HepG2 (cell line): Measurements from ENCODE around the gene CCDC88C. TPM values are rescaled to one million over a fixed set of nuclear protein-coding genes. Genes with fewer than 3 reads are reported as not detected.

Source experiments
- ATAC-seq: fragments of 200-7000 bp; cut with Tn5 transposase; 3 replicates; pipeline ENCODE4 v1.9.1; 2020; ENCODE audit warnings: mild to moderate bottlenecking, moderate library complexity
- BruUV-seq: library from RNA; stranded (reverse); fragments of 400-500 nt; replicated peaks from 2 replicates; lab custom pipeline; 2021; lab: Mats Ljungman, UMichigan
- CTCF ChIA-PET: fragments of 300-600 bp; formaldehyde crosslinking; extraction: SDS; loops from one replicate; lab custom pipeline; 2021; ENCODE audit warnings: low total read pairs, inconsistent platforms, low intra/inter-chr PET ratio; lab: Yijun Ruan, JAX
- POLR2A ChIA-PET: fragments of 350-600 bp; sonication (Branson Sonifier 250); formaldehyde crosslinking; loops from one replicate; lab custom pipeline; 2020; ENCODE audit warnings: antibody characterized with exemption, inconsistent platforms; lab: Yijun Ruan, JAX
- DNase-seq: peaks from one replicate; pipeline ENCODE4 v3.0.0-alpha.2; 2015; ENCODE audit warnings: low spot score
- FAIRE-seq: peaks from 3 replicates; lab custom pipeline; 2011; peaks lifted over from hg19 to GRCh38; lab: Jason Lieb, UNC
- H2AFZ ChIP-seq: one replicate; pipeline ENCODE4 v1.6.1; 2011; ENCODE audit warnings: low read length, inconsistent platforms
- H3K27ac ChIP-seq: fragments of 300-600 bp; 3 replicates; pipeline ENCODE4 v1.8.0; 2011; ENCODE audit warnings: mixed run types, mild to moderate bottlenecking, mixed read lengths, low read length, inconsistent platforms; ENCODE audit not compliant: insufficient read depth; ENCODE audit errors: extremely low read length
- H3K27me3 ChIP-seq, 2 experiments: fragments of 200-600 bp in 1 of 2; 2 replicates in 1 of 2; 3 replicates in 1 of 2; pipeline versions ENCODE4 v1.6.0 to v1.8.0; 2011; ENCODE audit warnings: low read length in 2 of 2, mild to moderate bottlenecking in 2 of 2, moderate library complexity in 2 of 2, inconsistent platforms in 1 of 2; ENCODE audit not compliant: insufficient read depth in 2 of 2, control insufficient read depth in 1 of 2
- H3K36me3 ChIP-seq, 2 experiments: fragments of 200-600 bp in 1 of 2; replicated peaks in 1 of 2; 2 replicates in 1 of 2; 3 replicates in 1 of 2; pipeline versions ENCODE4 v1.5.1 to v1.8.0; 2011; ENCODE audit warnings: low read length in 2 of 2, inconsistent platforms in 1 of 2; ENCODE audit not compliant: insufficient read depth in 2 of 2, control insufficient read depth in 1 of 2
- H3K4me1 ChIP-seq: 2 replicates; pipeline ENCODE4 v1.5.1; 2012; ENCODE audit warnings: low read length, inconsistent platforms; ENCODE audit not compliant: insufficient read depth
- H3K4me2 ChIP-seq: 2 replicates; pipeline ENCODE4 v1.6.0; 2011; ENCODE audit warnings: low read depth, low read length, inconsistent platforms
- H3K4me3 ChIP-seq, 3 experiments: fragments of 200-600 bp in 1 of 3; sonication (generic), shearing (Covaris generic) in 1 of 3; replicated peaks in 1 of 3; 2 replicates each; pipeline ENCODE4 v1.5.1; 2011 to 2016; ENCODE audit warnings: low read length in 3 of 3, inconsistent platforms in 2 of 3, low read depth in 2 of 3, mild to moderate bottlenecking in 2 of 3, control low read depth in 1 of 3, mixed read lengths in 1 of 3; ENCODE audit not compliant: insufficient read depth in 1 of 3
- H3K79me2 ChIP-seq: one replicate; pipeline ENCODE4 v1.6.1; 2011; ENCODE audit warnings: low read length, inconsistent platforms; ENCODE audit not compliant: insufficient read depth
- H3K9ac ChIP-seq: 2 replicates; pipeline ENCODE4 v1.6.0; 2011; ENCODE audit warnings: mild to moderate bottlenecking, low read depth, low read length, inconsistent platforms; ENCODE audit not compliant: insufficient read depth
- H3K9me3 ChIP-seq: 2 replicates; pipeline ENCODE4 v1.5.1; 2012; ENCODE audit warnings: mild to moderate bottlenecking, low read length
- H4K20me1 ChIP-seq: 2 replicates; pipeline ENCODE4 v1.6.0; 2011; ENCODE audit warnings: inconsistent platforms, mild to moderate bottlenecking, low read length, moderate library complexity; ENCODE audit not compliant: insufficient read depth
- DBP ChIP-seq: sonication (generic); formaldehyde crosslinking; IDR thresholded peaks from 2 replicates; pipeline ENCODE4 v1.4.0; 2020; ENCODE audit warnings: missing genetic modification reagents; ENCODE audit errors: not compliant biosample characterization
- ETV5 ChIP-seq: IDR thresholded peaks from 2 replicates; pipeline ENCODE4 v1.6.1; 2018; ENCODE audit warnings: missing biosample characterization, missing genetic modification reagents, inconsistent platforms, borderline replicate concordance
- JUNB ChIP-seq: sonication (generic); formaldehyde crosslinking; IDR thresholded peaks from 2 replicates; pipeline ENCODE4 v1.8.0; 2022; ENCODE audit warnings: missing genetic modification reagents, mild to moderate bottlenecking, borderline replicate concordance
- MED13 ChIP-seq: sonication (generic); formaldehyde crosslinking; IDR thresholded peaks from 2 replicates; pipeline ENCODE4 v1.5.0; 2020; ENCODE audit warnings: missing genetic modification reagents
- MNT ChIP-seq: fragments of 450-650 bp; IDR thresholded peaks from 2 replicates; pipeline ENCODE4 v1.6.1; 2016
- MTERF4 ChIP-seq: sonication (generic); formaldehyde crosslinking; IDR thresholded peaks from 2 replicates; pipeline ENCODE4 v1.8.0; 2023; ENCODE audit warnings: mild to moderate bottlenecking, missing genetic modification reagents
- RAD51 ChIP-seq: fragments of 450-650 bp; IDR thresholded peaks from 2 replicates; pipeline ENCODE4 v1.6.1; 2016; ENCODE audit warnings: borderline replicate concordance
- SMC3 ChIP-seq: IDR thresholded peaks from 2 replicates; pipeline ENCODE4 v1.6.1; 2011; ENCODE audit warnings: low read length, improper control_type of control experiment
- TCF7L2 ChIP-seq: IDR thresholded peaks from 2 replicates; pipeline ENCODE4 v1.6.1; 2011; ENCODE audit warnings: mild to moderate bottlenecking, low read depth, low read length, moderate library complexity
- TMF1 ChIP-seq: sonication (generic); formaldehyde crosslinking; IDR thresholded peaks from 2 replicates; pipeline ENCODE4 v1.8.1; 2022; ENCODE audit warnings: low read depth, missing genetic modification reagents
- ZBTB8A ChIP-seq: sonication (generic); formaldehyde crosslinking; IDR thresholded peaks from 2 replicates; pipeline ENCODE4 v1.4.0; 2020; ENCODE audit warnings: mild to moderate bottlenecking, low read depth, missing genetic modification reagents, borderline replicate concordance
- ZNF136 ChIP-seq: sonication (generic); formaldehyde crosslinking; IDR thresholded peaks from 2 replicates; pipeline ENCODE4 v1.8.1; 2022; ENCODE audit warnings: low read depth, mild to moderate bottlenecking, moderate library complexity, missing genetic modification reagents
- ZNF564 ChIP-seq: sonication (generic); formaldehyde crosslinking; IDR thresholded peaks from 2 replicates; pipeline ENCODE4 v1.8.1; 2023; ENCODE audit warnings: mild to moderate bottlenecking, missing genetic modification reagents
- ZNF567 ChIP-seq: sonication (generic); formaldehyde crosslinking; IDR thresholded peaks from 2 replicates; pipeline ENCODE4 v1.8.1; 2023; ENCODE audit warnings: mild to moderate bottlenecking, missing genetic modification reagents, borderline replicate concordance
- ZNF747 ChIP-seq: sonication (generic); formaldehyde crosslinking; IDR thresholded peaks from 2 replicates; pipeline ENCODE4 v1.8.1; 2023; ENCODE audit warnings: missing genetic modification reagents, mild to moderate bottlenecking, borderline replicate concordance
- ZNF83 ChIP-seq: sonication (generic); formaldehyde crosslinking; IDR thresholded peaks from 2 replicates; pipeline ENCODE4 v1.4.0; 2020; ENCODE audit warnings: missing genetic modification reagents, mild to moderate bottlenecking, borderline replicate concordance
- ZNF878 ChIP-seq: sonication (generic); formaldehyde crosslinking; IDR thresholded peaks from 2 replicates; pipeline ENCODE4 v1.8.1; 2023; ENCODE audit warnings: mild to moderate bottlenecking, missing genetic modification reagents, moderate library complexity
- WGBS: methylation state at CpG from one replicate; pipeline ENCODE4 v1.1.6; 2017; ENCODE audit warnings: low lambda C conversion rate; 5-methylcytosine and 5-hydroxymethylcytosine counted together
- in situ Hi-C: cut with HindIII; loops from 2 replicates; pipeline ENCODE4 v1.10.0; 2017; ENCODE audit warnings: low pct_unique_long_range_greater_than_20kb; ENCODE audit not compliant: extremely low pct_ligation_motif_present
- intact Hi-C: fragments of 100-400 bp; cut with micrococcal nuclease; formaldehyde crosslinking; loops from one replicate; pipeline ENCODE4 v1.10.0; 2022; ENCODE audit not compliant: unreplicated experiment
- polyA plus RNA-seq, 8 experiments: library from polyadenylated mRNA; depleted of rRNA in 3 of 8; stranded (reverse) in 7 of 8; unstranded in 1 of 8; fragments of >200 nt; fragmentation: Illumina TruSeq in 4 of 8; extraction: Trizol in 4 of 8; gene quantifications; 2 replicates each; pipeline versions ENCODE4 v1.2.1 to v1.2.3, GENCODE V29; 2011 to 2016; ENCODE audit warnings: low read depth in 4 of 8, missing spikeins in 1 of 8, mixed read lengths in 1 of 8; ENCODE audit not compliant: insufficient read depth in 1 of 8
- total RNA-seq, 5 experiments: library from RNA; depleted of rRNA; stranded (reverse); fragments of >200 nt; fragmentation: Illumina TruSeq; extraction: Trizol; gene quantifications; 2 replicates each; pipeline ENCODE4 v1.2.3, GENCODE V29; 2016; ENCODE audit warnings: low read depth in 1 of 5
- TF ChIP-seq, protein P1 (sequence below): IDR thresholded peaks from 2 replicates; pipeline ENCODE4 v1.6.1; 2016; ENCODE audit warnings: control low read depth
- TF ChIP-seq, protein P2 (sequence below): sonication (generic); formaldehyde crosslinking; IDR thresholded peaks from 2 replicates; pipeline ENCODE4 v1.8.1; 2023; ENCODE audit warnings: missing genetic modification reagents, inconsistent platforms, borderline replicate concordance

The CCDC88C gene
- total and polyA plus RNA-seq, 2 of the 13 experiments (the other 11 are each of a cell fraction or from before 2014, with no cell fraction given), result 3.6 to 11.7 TPM

DNA sequence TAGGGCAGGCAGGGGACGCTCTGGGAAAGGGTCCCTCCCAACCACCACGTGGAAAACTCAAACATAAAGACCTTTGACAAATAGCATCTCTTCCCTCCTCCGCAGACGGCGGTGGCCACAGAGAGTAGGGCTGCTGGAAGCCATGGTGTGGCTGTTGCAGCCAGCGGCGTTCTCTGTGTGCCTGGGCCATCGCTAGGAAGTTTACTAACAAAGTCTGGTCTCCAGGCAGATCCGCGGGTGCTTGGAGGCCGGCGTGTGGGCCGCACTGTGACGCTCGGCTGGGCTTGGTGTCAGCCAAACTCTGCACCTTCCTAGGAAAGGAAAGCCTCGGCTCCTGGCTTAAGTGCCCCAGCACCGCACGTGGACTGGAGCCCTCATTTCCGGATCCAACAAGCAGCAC is 65.6 kb downstream of the CCDC88C start:
- Histone ChIP-seq H3K27ac (no peak overlapping the region), H3K79me2 (no peaks in the 10 kb centered on the region)
- intact Hi-C loops, result no loop called here
- DNase-seq, result no peak
- no peak for ATAC-seq
- no TSS peak for BruUV-seq
- TF ChIP-seq MED13 (CRISPR knock-in tag) (no peak), TCF7L2 (no peak), TMF1 (CRISPR knock-in tag) (no peak), SMC3 (no peak), ZNF567 (CRISPR knock-in tag) (no peak), ZNF564 (CRISPR knock-in tag) (no peak), DBP (CRISPR knock-in tag) (no peak), ZNF878 (CRISPR knock-in tag) (no peak), ZNF747 (CRISPR knock-in tag) (no peak), RAD51 (no peak), MNT (no peak), ETV5 (CRISPR knock-in tag) (no peak), ZNF83 (CRISPR knock-in tag) (no peak), JUNB (CRISPR knock-in tag) (no peak), ZNF136 (CRISPR knock-in tag) (no peak), MTERF4 (no peak), ZBTB8A (CRISPR knock-in tag) (no peak)
- TF ChIP-seq, protein P1, sequence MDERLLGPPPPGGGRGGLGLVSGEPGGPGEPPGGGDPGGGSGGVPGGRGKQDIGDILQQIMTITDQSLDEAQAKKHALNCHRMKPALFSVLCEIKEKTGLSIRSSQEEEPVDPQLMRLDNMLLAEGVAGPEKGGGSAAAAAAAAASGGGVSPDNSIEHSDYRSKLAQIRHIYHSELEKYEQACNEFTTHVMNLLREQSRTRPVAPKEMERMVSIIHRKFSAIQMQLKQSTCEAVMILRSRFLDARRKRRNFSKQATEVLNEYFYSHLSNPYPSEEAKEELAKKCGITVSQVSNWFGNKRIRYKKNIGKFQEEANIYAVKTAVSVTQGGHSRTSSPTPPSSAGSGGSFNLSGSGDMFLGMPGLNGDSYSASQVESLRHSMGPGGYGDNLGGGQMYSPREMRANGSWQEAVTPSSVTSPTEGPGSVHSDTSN (CRISPR knock-in tag), result no peak
- TF ChIP-seq, protein P2, sequence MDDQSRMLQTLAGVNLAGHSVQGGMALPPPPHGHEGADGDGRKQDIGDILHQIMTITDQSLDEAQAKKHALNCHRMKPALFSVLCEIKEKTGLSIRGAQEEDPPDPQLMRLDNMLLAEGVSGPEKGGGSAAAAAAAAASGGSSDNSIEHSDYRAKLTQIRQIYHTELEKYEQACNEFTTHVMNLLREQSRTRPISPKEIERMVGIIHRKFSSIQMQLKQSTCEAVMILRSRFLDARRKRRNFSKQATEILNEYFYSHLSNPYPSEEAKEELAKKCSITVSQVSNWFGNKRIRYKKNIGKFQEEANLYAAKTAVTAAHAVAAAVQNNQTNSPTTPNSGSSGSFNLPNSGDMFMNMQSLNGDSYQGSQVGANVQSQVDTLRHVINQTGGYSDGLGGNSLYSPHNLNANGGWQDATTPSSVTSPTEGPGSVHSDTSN, result no peak
- TF ChIP-seq, all 625 proteins: peak for 0
- ChIA-PET POLR2A (no interaction called here), CTCF (no interaction called here)
- peaks cover 0 to 7% of the 10 kb centered on the region in 2 experiments; a peak in 1 of 5 replicates for H3K36me3 ChIP-seq
- H2AFZ ChIP-seq, result no peak overlapping the region
- no peaks in the 10 kb centered on the region for H3K9me3 ChIP-seq
- WGBS, result 94% methylated on average over 10 of the region's 19 CpGs
- FAIRE-seq, result no peak
- 0 out of 2 replicates have a peak, but pooled peaks cover 7% of the 10 kb centered on the region for H3K4me1 ChIP-seq
- no peak overlapping the region for H3K4me3 ChIP-seq
- in situ Hi-C loops, result no loop called here
- no peak overlapping the region for H3K4me2 ChIP-seq
- H4K20me1 ChIP-seq, result no peaks in the 10 kb centered on the region
- H3K27me3 ChIP-seq, result no peaks in the 10 kb centered on the region
- no peak overlapping the region for H3K9ac ChIP-seq
